ENCODE measurements around the gene FAH.

- TF ChIP-seq CTCF (IDR thresholded peaks at IDR 0.05; ENCODE audit: borderline replicate concordance, extremely low read depth, low read length, poor library complexity, severe bottlenecking) (no peak), EZH2 (IDR thresholded peaks at IDR 0.05; ENCODE audit: borderline replicate concordance, low read depth, low read length, severe bottlenecking) (no peak)
These were observed 50.0 kb downstream of the FAH start for GRCh38 chr15:80202641-80203360.
